COR-L47 (cell line): Measurements from ENCODE around the gene CTTNBP2.

Experiments
- DNase-seq: peaks from one replicate; lab custom pipeline; 2025; lab: John Stamatoyannopoulos, UW

The CTTNBP2 gene

DNA sequence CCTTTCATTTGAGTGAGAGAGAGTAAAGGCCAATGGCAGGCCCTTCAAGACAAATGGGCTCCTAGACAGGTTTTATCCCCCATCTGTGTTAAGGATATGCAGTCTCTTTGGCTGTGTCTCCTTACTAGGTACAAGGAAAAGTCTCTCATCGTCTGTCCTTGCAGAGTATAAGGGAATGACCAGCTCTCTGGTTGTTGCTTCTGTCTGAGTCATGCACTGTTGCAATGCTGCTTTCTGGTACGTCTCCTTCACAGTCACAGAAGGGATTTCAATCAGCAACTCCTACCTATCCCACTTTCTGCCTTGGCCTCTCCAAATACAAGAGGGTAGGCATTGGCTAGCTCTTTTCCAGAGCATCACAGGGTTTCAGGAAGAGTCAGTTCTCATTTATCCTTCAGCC, 48.1 kb downstream of the CTTNBP2 start:
- no peak for DNase-seq

DNA sequence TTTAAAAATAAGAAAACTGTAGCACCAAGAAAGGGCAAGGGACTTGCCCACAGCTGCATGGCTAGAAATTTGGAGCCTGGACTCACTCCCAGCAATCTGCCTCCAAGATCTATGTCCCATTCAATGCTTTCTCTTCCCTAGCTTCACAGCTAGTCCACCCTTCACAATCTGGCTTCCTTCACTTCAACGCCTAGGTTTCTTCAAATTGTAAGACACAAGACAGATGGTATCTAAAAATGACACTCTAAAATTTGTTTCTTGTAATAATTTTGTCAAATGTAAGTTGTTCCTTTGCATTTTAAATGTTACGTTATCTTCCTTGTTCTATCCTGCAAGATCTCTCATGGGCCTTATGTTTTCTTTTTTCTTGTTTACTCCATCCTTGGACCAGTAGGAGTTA, 48.6 kb downstream of the CTTNBP2 start:
- no peak for DNase-seq

DNA sequence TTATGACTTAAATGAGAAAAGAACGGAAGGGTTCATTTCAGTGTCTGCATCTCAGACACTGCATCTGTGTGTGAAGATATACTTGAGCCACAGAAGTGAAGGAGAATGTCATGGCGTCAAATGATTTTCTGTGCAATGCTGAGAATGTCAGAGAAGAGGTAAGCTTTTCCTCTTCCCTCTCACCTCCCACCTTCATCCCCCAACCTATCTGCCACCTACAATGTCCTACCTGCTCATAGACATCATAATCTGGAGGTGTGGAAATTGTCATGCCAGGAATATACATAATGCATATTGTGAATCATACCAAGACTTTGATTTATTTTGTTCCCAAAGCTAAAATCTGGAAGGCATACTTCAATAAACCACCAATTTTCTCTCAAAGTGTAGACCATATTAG, 53.7 kb downstream of the CTTNBP2 start:
- no peak for DNase-seq

DNA sequence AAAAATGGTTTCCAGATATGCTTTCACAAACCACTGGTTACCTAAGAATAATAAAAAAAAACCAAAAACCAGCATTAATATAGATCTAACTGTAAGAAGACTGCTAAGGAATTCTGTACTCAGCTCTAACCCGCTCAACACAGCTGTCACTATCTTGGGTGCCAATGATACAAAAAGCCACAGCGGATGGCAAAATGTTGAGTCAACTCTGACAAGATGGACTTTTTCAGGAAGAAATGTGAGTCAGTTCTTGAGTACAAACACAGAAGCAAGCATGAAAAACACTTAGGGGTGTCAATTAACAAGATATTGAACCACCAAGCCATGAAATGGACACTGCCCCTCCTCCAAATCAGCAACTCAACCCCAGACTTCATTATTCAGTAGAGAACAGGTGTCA, 55.0 kb downstream of the CTTNBP2 start:
- no peak for DNase-seq

DNA sequence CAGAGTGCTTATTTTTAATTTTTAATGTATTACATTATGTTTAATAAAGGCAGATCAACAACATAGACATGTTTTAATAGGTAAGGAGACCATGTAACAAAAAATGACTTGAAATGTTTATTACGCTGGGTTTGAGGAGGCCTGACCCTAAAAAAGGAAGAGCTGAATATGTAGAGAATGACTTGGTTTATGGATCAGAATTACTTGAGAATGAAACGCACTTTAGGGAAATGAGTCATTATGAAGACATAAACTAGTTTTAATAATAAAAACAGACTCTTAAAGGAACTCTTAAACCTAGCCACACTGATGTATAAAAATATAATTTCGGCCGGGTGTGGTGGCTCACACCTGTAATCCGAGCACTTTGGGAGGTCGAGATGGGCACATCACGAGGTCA, 56.5 kb downstream of the CTTNBP2 start:
- no peak for DNase-seq

DNA sequence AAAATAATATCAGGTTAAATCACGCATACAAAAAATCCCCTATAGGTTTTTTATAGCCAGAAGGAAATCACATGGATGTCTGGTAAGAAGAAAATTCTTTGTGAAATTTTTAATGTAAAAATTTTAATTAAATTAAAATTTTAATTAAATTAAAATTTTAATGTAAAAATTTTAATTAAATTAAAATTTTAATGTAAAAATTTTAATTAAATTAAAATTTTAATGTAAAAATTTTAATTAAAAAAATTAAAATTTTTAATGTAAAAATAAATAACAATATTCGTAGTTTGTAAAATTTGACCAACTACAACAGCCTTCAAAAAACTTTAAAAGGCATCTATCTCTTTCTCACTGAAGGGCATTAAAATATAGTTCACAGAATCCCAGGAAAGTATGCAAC, 61.5 kb downstream of the CTTNBP2 start:
- DNase-seq: no peak

DNA sequence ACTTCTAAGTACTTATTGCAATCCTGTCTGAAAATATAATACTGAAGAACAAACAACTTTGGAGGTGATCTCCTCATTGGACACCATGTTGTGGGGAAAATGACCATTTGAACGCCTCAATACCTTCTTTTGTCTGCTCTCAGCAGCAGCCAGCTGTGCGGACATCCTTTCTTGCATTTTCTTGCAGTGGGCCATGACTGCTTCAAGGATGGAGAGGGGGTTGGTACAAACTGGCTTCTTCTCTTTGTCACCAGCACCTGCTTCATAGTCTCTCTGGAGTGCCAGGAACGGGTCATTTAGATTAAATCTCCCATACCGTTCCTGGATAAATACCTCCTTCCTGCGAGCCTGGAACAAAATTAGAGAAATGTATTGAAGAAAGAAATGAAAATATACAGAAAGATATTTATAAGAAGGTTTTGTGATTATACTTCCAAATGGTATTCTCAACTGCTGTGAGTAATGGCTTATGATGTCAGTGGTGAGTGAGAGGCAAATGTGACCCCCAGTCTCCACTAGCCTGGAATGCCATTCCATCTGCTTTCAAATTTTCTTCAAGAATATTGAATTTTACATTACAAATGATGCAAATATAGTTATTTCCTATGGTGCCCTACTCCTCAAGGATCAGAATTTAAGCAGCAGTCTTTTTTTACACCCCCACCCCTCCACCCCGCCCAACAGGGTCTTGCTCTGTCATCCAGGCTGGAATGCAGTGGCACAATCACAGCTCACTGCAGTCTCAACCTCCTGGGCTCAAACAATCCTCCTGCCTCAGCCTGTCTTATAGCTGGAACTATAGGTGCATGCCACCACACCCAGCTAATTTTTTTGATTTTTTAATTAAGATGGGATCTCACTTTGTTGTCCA, 62.4 kb downstream of the CTTNBP2 start:
- no peak for DNase-seq

DNA sequence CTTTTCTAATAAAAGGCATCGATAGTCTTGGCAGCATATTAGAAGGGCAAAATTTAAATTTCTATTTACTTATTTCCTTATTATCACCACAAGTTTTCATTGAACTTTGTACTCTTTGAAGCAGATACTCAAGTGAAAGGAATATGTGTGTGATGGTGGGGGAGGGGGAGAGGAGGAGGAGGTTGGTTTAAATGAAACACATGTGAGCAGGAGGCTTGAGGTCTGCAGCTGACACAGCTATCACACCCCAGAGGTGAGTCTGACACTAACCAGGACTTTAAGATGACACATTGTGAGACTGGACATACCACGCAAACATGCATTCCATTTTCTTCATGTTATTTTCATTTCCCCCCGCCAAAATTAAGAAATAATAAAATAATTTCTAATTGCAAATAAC, 63.3 kb downstream of the CTTNBP2 start:
- DNase-seq: no peak

DNA sequence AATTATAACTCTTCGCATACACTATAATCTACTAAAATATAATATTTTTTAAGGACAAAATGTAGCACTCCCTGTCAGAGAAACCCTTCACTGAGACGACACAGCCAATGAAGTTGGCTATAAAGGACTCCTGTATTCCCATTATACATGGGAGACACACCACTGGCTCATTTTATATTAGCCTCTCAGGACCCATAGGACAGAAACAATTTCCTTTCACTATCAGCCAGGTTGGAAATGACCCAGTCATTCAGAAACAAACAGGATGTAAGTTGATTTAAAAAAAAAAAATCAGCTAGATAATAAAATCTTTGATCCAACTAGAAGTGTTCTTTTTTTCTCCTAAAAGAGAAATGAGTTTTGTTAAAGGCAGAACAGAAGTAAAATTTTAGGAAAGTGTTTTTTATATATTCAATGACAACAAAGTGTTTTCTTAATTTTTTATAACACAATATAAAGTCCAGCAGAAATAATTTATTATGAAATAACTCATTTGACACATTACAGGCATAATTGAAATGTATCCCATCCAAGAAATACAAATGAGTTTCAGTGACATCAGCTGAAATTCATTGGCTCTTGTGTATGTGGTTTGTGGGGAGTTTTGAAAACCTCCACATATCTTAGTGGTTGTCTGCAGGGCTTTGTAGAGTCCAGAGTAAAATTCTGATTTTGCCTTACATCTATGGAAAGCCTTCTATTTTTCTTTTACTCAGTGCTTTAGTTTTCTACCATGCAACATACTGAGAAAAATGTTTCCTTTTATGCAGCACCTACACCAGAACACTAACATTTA, 64.1 kb downstream of the CTTNBP2 start:
- DNase-seq: no peak

DNA sequence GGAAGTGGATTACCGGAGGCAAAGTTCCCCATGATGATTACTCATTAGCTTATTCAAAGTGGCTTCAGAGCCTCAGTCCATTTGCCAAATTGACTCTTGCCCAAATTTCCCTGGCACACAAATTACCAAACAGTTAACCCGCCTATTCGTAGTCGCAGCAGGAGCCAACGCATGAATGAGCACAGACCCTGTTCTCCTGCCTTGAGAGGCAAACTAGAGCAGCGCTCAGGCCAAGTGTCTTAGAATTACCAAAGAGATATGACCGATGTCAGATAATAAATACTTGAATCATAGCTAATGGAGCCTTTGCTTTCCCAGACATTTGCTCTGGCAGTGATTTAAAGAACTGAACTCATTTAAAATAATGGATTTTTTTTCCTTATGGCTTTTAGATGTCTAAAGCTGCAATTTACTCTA, 64.9 kb downstream of the CTTNBP2 start:
- DNase-seq: peak; percentile 78

DNA sequence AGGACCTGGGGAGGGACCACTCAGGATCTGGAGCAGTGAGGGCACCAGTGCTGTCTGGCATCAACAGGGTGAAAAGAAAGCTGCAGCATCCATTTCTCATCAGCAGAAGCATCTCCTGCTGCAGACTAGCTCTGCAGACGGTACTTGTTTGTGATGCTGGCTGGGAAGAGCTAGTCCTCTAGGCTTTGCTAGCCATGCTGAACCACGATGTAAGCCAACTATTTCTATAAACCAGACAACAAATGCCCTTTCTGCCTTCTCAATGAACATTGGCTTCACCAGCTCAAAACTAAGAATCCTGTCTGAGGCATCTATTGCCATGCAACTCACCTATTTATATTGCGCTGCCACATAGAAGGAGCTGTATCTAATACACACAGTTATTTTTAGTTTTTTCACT, 65.6 kb downstream of the CTTNBP2 start:
- DNase-seq: no peak

DNA sequence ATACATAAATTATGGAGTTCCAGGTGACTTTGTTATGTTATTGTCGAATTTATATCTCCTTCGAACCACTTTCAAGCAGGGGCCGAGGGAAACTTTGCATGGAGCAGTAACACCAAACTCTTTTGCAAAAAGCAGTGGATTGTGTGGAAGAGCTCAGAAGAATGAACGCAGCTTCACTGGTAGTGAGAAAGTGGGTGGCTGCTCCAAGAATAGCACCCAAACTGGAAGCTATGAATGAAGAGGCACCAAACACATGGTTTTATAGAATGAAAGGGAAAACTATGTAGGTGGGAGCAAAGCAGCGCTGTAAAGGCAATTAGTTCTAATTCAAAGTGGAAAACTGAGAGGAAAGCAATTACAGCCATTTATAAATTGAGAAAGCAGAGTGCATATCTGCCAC, 67.2 kb downstream of the CTTNBP2 start:
- DNase-seq: no peak

DNA sequence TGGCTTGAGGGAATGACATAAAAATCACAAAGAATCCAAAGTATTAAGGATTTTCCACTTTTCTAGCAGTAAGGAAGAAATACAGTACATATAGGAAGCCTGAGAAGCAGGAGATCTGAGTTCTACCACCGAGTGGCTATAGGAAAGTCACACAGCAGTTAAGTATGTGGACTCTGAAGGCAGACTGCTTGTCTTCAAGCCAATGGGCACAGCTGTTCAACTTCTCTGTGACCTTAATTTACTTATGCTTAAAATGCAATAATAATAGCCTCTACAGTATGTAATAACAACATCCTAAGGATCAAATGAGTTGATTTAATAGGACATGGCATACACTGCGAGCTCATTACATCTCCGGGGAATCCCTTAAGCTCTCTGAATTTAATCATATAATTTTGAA, 68.0 kb downstream of the CTTNBP2 start:
- no peak for DNase-seq

DNA sequence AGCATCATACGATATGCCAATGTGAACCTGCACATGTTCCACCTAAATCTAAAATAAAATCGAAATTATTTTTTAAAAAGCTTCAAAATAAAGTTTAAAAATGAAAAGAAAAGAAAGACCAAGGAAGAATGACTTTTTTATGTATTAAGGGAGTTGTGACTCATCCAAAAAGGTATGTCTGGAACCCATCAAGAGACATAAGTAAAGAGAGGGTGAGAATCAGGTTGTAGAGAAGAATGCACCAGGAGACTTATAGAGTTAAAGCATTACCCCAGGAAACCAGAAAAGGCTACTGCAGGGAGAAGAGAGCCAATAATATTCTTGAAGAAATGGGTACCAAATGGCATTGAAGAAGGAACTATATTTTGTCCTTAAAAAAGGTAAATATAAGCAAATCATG, 69.8 kb downstream of the CTTNBP2 start:
- DNase-seq: no peak

DNA sequence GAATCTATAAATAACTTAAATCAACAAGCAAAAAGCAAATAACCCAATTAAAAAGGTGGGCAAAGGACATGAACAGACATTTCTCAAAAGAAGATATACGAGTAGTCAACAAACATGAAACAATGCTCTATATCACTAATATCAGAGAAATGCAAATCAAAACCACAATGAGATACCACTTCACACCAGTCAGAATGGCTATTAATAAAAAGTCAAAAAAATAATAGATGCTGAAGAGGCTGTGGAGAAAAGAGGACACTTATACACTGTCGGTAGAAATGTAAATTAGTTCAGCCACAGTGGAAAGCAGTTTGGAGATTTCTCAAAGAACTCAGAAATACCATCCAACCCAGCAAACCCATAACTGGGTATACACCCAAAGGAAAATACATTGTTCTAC, 70.6 kb downstream of the CTTNBP2 start:
- no peak for DNase-seq

DNA sequence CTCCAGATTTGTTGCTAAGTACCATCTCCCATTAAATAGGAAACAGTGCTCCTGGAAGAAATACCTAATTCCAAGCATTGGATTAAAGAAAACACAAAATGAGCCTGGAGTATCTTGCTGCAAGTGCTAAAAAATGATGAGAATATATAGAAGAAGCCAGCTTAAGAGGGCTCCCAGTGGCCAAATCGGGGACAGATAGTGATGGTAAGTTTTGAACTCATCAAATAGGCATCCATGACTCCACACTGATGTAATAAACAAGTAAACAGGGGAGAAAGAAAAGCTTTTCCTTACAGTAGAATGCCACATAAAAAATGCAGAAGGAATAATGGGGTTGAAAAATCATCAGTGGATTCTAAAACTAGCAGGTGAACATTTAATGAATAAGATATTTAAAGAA, 72.4 kb downstream of the CTTNBP2 start:
- DNase-seq: no peak

DNA sequence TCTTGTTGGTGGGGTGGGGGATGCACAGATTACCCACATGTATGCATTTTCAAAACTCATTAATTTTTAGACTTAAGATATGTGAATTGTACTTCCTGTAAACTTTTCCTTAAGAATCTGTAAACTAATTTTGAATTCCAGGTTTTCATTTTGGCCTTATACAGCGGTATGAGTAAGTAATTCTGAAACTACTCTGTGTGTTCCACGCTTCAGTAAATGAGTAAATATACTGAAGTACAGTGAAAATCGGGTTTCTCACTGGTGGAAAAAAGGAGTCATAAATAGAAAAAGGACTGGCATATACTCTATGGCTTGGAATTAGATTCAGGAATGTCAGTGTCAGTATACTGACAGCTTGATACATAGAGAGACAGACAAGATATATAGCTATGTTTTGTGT, 72.8 kb downstream of the CTTNBP2 start:
- no peak for DNase-seq

DNA sequence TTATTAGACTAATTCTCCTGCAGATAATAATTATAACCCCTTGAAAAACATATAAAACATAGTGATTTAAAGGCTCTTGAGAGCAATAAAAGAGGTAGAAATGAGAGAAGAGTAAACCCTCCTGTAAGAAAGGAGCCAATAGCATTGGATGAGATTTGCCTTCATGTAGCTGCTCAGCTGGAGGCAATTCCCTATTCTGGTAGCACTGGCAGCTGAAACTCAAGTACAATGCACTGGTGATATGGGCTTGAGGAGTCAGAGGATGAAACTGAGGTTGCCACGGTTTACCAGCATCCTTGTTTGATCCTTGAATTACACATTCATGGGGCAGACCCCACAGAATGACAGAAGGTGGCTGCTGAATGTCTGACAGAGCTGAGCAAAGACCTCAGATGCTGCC, 76.4 kb downstream of the CTTNBP2 start:
- DNase-seq: no peak

DNA sequence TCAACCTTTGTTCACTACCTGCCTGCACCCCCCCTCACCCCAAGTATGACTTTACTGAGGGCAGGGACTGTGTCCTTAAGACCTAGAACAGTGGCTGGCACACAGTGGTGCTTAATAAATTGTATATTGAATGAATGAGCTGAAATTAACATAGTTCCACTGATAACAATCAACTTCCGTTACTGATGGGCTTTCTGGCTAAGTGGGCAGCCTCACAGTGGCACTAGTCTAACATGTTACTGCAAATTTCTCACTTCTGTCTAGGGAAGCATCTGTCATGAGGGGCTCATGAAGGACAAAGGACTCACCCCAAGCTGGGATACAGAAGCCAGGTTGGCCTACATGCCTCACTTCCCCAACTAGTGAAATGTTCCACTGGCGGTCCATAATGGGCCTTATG, 79.3 kb downstream of the CTTNBP2 start:
- no peak for DNase-seq

DNA sequence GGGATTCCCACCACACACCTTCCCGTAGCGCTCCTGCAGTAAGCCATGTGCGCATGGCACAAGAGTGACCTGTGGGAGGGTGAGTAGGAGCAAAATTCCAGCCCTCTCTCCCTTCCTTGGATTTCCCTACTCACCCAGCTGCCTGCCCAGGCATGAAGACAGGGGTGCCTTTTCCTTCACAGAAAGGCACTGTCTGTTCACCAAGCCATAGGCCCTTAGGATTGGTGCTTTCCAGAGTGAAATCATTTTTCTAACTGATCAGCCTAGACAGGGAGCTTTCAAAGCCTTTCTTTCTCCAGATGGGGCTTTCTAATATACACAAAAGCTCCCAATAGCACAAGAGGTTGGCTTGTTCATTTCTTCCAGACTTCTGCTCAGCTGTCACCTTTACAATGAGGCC, 79.7 kb downstream of the CTTNBP2 start:
- DNase-seq: no peak

DNA sequence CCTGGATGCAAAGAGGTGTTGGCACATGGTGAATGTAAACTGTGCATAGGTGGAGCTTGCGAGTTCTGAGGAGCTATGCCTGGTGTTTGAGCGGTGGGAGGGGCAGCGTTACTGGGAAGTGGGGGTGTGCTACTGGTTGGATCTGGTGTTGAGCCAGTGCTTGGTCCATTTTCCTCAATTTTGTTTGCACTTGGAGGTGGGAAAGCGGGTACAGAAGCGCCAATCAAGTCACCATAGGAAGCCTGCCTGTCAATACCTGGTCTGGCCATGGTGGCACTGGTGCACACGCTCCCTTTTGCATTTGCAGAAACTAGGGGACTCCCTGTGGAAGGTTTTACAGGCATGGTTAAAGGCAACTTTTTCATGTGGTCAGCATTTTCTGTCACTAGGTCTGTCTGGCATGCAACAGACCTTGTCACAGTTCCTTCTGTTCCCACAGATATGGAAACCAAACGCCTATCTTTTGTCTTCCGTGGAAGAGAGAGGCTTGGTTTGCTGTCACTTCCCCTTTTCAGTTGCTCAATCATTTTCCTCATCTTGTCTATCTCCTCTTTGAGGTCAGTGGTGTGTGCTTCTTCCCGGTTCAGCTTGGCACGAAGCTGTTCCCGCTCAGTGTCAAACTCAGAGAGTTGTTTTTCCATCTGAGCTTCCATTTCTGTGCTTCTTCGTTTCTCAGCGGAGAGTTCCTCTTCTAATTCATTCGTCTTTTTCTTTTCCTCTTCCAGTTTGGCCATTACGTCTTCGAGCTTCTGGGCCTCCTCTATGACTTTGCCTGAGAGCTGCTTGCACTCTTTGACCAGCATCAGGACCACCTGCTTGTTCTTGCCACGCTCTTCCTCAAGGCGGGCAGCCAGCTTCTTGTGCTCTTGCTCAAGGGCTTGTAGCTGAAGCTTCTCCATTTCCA, 81.1 kb downstream of the CTTNBP2 start:
- no peak for DNase-seq

DNA sequence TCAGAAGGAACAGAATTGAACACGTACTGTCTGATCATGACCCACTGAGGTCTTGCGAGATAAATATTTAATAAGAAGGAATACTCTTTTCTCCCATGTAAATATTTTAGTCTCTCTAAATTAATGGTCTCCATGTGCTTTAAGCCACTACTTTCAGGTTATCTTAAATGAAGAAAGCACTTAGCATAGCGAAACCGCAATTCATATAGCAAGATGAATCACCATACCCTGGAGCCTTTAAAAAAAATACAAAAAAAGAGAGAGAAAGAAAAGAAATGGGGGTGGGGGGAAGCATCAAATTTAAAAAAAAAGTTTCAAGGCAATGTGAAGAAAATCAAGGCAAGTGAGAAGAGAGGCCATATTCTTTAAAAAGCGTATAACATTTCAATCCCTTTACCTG, 82.5 kb downstream of the CTTNBP2 start:
- no peak for DNase-seq
